C4-2B (cell line): ENCODE results near the gene CA10.

Experiments
- H3K27ac ChIP-seq: fragments of 450-650 bp; 2 replicates; pipeline ENCODE4 v1.5.1; 2017
- ZFX ChIP-seq: fragments of 450-650 bp; IDR thresholded peaks from 2 replicates; pipeline ENCODE4 v1.6.1; 2017
- TF ChIP-seq, protein P1 (sequence below): fragments of 450-650 bp; conservative IDR thresholded peaks from 2 replicates; pipeline ENCODE4 v1.5.1; 2017; ENCODE audit warnings: mild to moderate bottlenecking

The CA10 gene

DNA sequence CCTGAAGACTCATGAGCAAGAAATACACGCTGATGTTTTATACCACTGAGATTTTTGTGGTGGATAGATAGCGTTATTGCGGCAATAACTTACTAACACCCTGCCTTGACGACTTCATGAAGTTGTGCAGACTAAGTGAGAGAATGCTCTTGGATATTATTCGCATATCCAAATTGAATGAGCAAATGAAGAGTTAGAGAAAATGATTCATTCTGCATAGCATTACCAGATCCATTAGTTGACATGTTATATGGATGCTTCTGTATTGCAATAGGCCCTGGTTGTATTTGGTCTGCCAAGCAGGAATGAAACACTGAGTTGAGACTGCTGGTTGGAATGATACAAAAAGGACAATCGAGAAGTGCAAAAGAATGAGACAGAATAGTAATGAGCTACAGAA lies 247.3 kb downstream of the CA10 start:
- TF ChIP-seq, protein P1, sequence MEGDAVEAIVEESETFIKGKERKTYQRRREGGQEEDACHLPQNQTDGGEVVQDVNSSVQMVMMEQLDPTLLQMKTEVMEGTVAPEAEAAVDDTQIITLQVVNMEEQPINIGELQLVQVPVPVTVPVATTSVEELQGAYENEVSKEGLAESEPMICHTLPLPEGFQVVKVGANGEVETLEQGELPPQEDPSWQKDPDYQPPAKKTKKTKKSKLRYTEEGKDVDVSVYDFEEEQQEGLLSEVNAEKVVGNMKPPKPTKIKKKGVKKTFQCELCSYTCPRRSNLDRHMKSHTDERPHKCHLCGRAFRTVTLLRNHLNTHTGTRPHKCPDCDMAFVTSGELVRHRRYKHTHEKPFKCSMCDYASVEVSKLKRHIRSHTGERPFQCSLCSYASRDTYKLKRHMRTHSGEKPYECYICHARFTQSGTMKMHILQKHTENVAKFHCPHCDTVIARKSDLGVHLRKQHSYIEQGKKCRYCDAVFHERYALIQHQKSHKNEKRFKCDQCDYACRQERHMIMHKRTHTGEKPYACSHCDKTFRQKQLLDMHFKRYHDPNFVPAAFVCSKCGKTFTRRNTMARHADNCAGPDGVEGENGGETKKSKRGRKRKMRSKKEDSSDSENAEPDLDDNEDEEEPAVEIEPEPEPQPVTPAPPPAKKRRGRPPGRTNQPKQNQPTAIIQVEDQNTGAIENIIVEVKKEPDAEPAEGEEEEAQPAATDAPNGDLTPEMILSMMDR, result no peak
- TF ChIP-seq ZFX, result no peak
- H3K27ac ChIP-seq, result no peak overlapping the region

DNA sequence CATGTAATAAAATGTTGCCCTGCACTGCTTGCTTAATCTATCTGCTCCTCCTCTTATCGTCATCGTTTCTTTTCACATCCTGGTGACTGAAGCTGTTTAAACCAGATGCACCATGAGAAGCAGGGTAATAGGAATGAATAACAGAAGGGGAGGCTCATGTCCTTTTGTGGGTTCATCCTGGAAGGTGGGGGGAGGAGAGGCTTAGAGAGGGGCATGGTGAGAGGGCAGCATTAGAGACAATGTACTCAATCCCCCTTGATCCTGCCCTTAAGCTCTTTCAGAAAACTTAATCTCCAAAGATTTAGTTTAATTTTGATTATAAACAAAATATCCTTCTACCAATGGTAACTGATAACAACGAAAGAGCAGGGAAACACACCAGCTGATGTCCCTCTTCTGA lies 248.5 kb downstream of the CA10 start:
- H3K27ac ChIP-seq, result no peak overlapping the region
- TF ChIP-seq, protein P1, result no peak
- no peak for TF ChIP-seq ZFX

DNA sequence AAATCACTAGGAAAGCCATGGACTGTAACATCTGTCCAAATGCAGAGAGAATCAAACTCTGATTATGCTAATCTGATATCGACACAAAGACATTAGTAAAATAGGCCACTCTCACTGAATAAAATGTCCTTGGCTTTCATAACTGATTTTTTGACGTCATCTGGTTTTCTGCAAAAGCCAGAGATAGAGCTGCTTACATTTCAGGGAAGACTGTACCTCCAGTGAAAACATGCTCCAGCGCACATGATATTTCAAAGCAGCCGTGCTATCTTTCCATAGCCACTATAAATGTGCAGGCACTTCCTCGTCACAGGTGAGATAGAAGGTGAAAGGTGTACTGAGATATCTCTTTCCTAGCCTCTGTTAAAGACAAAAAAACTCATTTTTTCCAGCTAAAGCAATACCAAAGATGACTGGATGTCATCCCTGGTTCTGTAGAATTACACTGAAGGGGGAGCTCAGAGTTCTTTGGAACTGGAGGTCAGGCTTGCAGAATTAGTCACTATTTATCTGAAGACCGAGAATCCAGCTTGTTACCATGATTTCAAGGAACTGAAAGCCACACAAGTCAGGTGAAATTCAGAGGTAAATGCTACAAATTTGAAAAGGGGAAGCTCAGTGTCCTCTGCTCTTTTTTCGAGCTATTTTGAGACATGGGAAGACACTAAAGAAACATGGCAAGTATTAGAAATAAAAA lies 249.5 kb downstream of the CA10 start:
- TF ChIP-seq, protein P1, result no peak
- TF ChIP-seq ZFX, result no peak
- H3K27ac ChIP-seq, result no peak overlapping the region

DNA sequence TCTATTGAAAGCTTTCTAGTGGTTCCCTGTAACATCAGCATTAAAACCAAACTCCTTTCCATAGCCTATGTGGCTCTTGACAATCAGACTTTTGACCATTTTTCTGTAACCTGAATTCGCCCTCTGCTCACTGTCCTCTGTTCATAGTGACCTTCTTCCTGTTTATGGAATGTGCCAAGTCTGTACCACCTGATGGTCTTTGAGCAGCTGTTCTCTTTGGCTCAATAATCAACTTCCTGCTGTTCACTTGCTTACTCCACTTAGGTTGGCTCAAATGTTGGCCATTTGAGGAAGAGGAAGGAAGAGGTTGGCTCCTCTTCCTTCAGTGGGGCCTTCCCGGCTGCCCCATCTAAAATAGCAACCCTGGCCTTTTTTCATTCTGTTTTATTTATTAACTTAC lies 251.5 kb downstream of the CA10 start:
- no peak overlapping the region for H3K27ac ChIP-seq
- TF ChIP-seq ZFX, result no peak
- TF ChIP-seq, protein P1, result no peak

DNA sequence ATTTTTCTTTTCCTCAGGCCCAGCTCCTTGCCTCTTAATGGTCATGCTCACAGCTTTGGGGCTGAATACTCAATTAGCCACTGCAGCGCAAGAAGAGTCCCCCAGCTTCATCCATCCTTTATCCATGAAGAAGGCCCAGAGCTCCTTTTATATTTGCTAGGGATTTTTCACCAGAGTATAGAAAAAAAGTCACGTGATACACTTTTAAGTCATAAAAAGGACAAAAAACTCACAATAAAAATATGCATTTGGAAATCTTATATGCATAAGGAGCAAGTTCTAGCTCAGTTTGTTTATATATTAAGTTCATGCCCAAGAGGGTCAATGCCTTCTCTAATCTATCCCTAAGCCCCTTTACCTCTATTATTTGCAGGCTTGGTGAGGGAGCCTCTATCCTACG lies 254.1 kb downstream of the CA10 start:
- TF ChIP-seq, protein P1, result no peak
- no peak for TF ChIP-seq ZFX
- no peak overlapping the region for H3K27ac ChIP-seq

DNA sequence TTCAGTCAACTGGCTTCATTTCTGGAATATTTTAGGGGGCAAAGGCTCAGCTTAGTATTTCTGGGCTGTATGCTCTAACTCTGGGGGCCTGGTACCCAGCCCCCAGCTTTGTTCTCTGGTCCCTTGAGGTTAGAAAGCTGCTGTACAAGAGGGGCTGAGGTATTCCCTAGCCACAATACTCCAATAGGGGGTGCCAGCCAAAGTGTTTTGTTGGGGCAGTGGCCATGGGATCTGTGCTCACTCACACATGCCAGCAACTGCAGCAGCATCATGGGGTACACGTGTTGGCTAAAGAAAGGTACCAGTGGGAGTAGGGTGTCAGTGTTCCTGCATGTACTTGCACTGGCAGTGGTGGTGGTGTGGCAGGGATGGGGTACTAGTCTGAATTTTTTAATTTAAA lies 257.3 kb downstream of the CA10 start:
- no peak overlapping the region for H3K27ac ChIP-seq
- TF ChIP-seq ZFX, result no peak
- TF ChIP-seq, protein P1, result no peak

DNA sequence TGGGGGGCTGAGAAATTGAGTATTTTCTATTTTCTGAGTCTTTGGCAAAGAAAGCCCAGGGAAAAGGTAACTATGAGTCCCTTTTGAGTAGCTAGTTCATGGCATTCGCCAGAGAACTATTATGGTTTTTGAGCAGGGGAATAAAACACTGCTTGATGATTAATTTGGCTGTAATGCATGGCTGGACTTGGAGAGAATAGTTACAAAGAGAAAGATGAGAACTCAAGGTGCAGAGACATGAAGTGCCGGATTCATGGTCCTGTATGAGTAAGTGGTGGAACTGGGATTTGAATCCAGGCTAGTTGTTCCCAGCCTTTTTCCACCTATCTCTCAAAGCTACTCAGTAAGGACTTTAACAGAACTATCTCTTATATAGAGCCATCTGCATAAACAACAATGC lies 266.6 kb downstream of the CA10 start:
- no peak overlapping the region for H3K27ac ChIP-seq
- no peak for TF ChIP-seq ZFX
- TF ChIP-seq, protein P1, result no peak
